ENCODE measurements around the gene EYA4.
A peak's percentile ranks its signal among the peaks of the same experiment; 100 is the strongest.

EYA4 gene

GRCh38 chr6:133408132-133408531, 167.0 kb downstream of the EYA4 start:
- no peak overlapping the region for H3K23ac ChIP-seq (ENCODE audit: low read length)
- H3K27me3 ChIP-seq (ENCODE audit: insufficient read depth, low read length): no peaks in the 10 kb centered on the region
- no peak overlapping the region for H4K12ac ChIP-seq (ENCODE audit: low read depth, low read length)

DNA sequence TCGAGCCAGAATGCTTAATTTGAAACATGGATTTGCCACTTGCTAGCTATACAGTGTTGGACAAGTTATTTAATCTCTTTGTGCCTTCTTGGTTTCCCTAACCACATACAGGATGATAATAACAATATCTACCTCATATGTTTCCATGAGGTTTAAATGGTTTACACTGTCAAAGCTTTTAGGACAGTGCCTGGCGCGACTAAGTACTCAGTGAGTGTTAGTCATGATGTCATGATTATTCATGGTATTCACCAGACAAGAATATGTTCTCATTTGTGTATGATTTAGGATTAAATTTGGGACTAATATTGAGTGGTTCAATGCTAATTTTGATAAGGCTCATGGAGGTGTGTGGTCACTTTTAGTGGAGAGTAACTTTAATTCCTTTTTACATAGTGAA, 167.4 kb downstream of the EYA4 start:
- Histone ChIP-seq H2AK5ac (ENCODE audit: low read length) (no peak overlapping the region), H3K4me2 (ENCODE audit: low read length) (no peak overlapping the region), H3K18ac (ENCODE audit: low read length) (no peak overlapping the region), H3K27ac (ENCODE audit: low read depth, low read length) (no peak overlapping the region), H2BK12ac (ENCODE audit: low read length) (no peak overlapping the region), H3K4ac (ENCODE audit: low read depth, low read length) (no peak overlapping the region), H3K9me3 (ENCODE audit: insufficient read depth, low read depth, low read length) (no peaks in the 10 kb centered on the region), H3K14ac (ENCODE audit: low read length) (no peak overlapping the region), H3K4me3 (ENCODE audit: low read depth, low read length) (no peak overlapping the region), H3K79me2 (ENCODE audit: control insufficient read depth, insufficient read depth, low read length, poor library complexity) (no peaks in the 10 kb centered on the region), H3K79me1 (ENCODE audit: low read length) (no peaks in the 10 kb centered on the region), H4K12ac (ENCODE audit: low read depth, low read length) (no peak overlapping the region), H3K27me3 (ENCODE audit: insufficient read depth, low read length) (no peaks in the 10 kb centered on the region), H3K36me3 (ENCODE audit: control insufficient read depth in 1 of 2, insufficient read depth in 2 of 2, low read length in 2 of 2) (no peaks in the 10 kb centered on the region), H2AFZ (ENCODE audit: insufficient read depth, low read length, poor library complexity) (no peak overlapping the region), H4K8ac (ENCODE audit: low read depth, low read length) (no peak overlapping the region), H4K91ac (ENCODE audit: low read depth, low read length) (no peak overlapping the region), H2BK120ac (ENCODE audit: insufficient read depth, low read length, poor library complexity) (no peak overlapping the region), H3K4me1 (ENCODE audit: control insufficient read depth in 1 of 2, insufficient read depth in 2 of 2, low read length in 2 of 2) (no peaks in the 10 kb centered on the region), H2BK5ac (ENCODE audit: low read depth, low read length, poor library complexity) (no peak overlapping the region), H3K9ac (ENCODE audit: low read length) (no peak overlapping the region), H3K23ac (ENCODE audit: low read length) (no peak overlapping the region)
- DNase-seq: no peak
- WGBS (ENCODE audit: extremely low coverage, insufficient coverage, insufficient read length): no CpG with 5 or more reads among the region's 3 CpGs

More at GRCh38 chr6:133408132-133408531, 167.0 kb downstream of the EYA4 start:
- Histone ChIP-seq H2BK12ac (ENCODE audit: low read length) (no peak overlapping the region), H2AK5ac (ENCODE audit: low read length) (no peak overlapping the region), H3K14ac (ENCODE audit: low read length) (no peak overlapping the region), H3K36me3 (ENCODE audit: control insufficient read depth in 1 of 2, insufficient read depth in 2 of 2, low read length in 2 of 2) (no peaks in the 10 kb centered on the region), H3K4ac (ENCODE audit: low read depth, low read length) (no peak overlapping the region), H3K4me1 (ENCODE audit: control insufficient read depth in 1 of 2, insufficient read depth in 2 of 2, low read length in 2 of 2) (no peaks in the 10 kb centered on the region), H3K4me2 (ENCODE audit: low read length) (no peak overlapping the region), H4K91ac (ENCODE audit: low read depth, low read length) (no peak overlapping the region), H3K79me2 (ENCODE audit: control insufficient read depth, insufficient read depth, low read length, poor library complexity) (no peaks in the 10 kb centered on the region), H2BK5ac (ENCODE audit: low read depth, low read length, poor library complexity) (no peak overlapping the region), H2AFZ (ENCODE audit: insufficient read depth, low read length, poor library complexity) (no peak overlapping the region), H3K79me1 (ENCODE audit: low read length) (no peaks in the 10 kb centered on the region), H3K9me3 (ENCODE audit: insufficient read depth, low read depth, low read length) (no peaks in the 10 kb centered on the region), H3K9ac (ENCODE audit: low read length) (no peak overlapping the region), H3K27ac (ENCODE audit: low read depth, low read length) (no peak overlapping the region), H3K4me3 (ENCODE audit: low read depth, low read length) (no peak overlapping the region), H3K18ac (ENCODE audit: low read length) (no peak overlapping the region), H4K8ac (ENCODE audit: low read depth, low read length) (no peak overlapping the region), H2BK120ac (ENCODE audit: insufficient read depth, low read length, poor library complexity) (no peak overlapping the region)
- DNase-seq: no peak
- no CpG with 5 or more reads among the region's 2 CpGs for WGBS (ENCODE audit: extremely low coverage, insufficient coverage, insufficient read length)

- Histone ChIP-seq H3K36me3 (ENCODE audit: control insufficient read depth in 1 of 2, insufficient read depth in 2 of 2, low read length in 2 of 2) (no peaks in the 10 kb centered on the region), H4K8ac (ENCODE audit: low read depth, low read length) (no peak overlapping the region), H4K91ac (ENCODE audit: low read depth, low read length) (no peak overlapping the region), H3K23ac (ENCODE audit: low read length) (no peak overlapping the region), H3K4me3 (ENCODE audit: low read depth, low read length) (no peak overlapping the region), H3K9ac (ENCODE audit: low read length) (no peak overlapping the region), H4K12ac (ENCODE audit: low read depth, low read length) (no peak overlapping the region), H3K4ac (ENCODE audit: low read depth, low read length) (no peak overlapping the region), H3K79me1 (ENCODE audit: low read length) (no peaks in the 10 kb centered on the region), H2BK120ac (ENCODE audit: insufficient read depth, low read length, poor library complexity) (no peak overlapping the region), H3K4me2 (ENCODE audit: low read length) (peak overlapping the region; percentile 26), H2BK5ac (ENCODE audit: low read depth, low read length, poor library complexity) (no peak overlapping the region), H2AFZ (ENCODE audit: insufficient read depth, low read length, poor library complexity) (no peak overlapping the region), H3K9me3 (ENCODE audit: insufficient read depth, low read depth, low read length) (no peaks in the 10 kb centered on the region), H3K18ac (ENCODE audit: low read length) (no peak overlapping the region), H3K27ac (ENCODE audit: low read depth, low read length) (no peak overlapping the region), H3K79me2 (ENCODE audit: control insufficient read depth, insufficient read depth, low read length, poor library complexity) (no peaks in the 10 kb centered on the region), H3K27me3 (ENCODE audit: insufficient read depth, low read length) (no peaks in the 10 kb centered on the region), H3K14ac (ENCODE audit: low read length) (no peak overlapping the region), H3K4me1 (ENCODE audit: control insufficient read depth in 1 of 2, insufficient read depth in 2 of 2, low read length in 2 of 2) (no peaks in the 10 kb centered on the region), H2BK12ac (ENCODE audit: low read length) (no peak overlapping the region), H2AK5ac (ENCODE audit: low read length) (no peak overlapping the region)
- DNase-seq: no peak
- WGBS (ENCODE audit: extremely low coverage, insufficient coverage, insufficient read length): no CpG with 5 or more reads among the region's 6 CpGs
Observed at GRCh38 chr6:133410638-133411435, 169.7 kb downstream of the EYA4 start.

- Histone ChIP-seq H4K8ac (ENCODE audit: low read depth, low read length) (no peak overlapping the region), H3K4me1 (ENCODE audit: control insufficient read depth in 1 of 2, insufficient read depth in 2 of 2, low read length in 2 of 2) (no peaks in the 10 kb centered on the region), H2BK5ac (ENCODE audit: low read depth, low read length, poor library complexity) (no peak overlapping the region), H3K9me3 (ENCODE audit: insufficient read depth, low read depth, low read length) (no peaks in the 10 kb centered on the region), H2BK120ac (ENCODE audit: insufficient read depth, low read length, poor library complexity) (no peak overlapping the region), H3K4me2 (ENCODE audit: low read length) (no peak overlapping the region), H4K12ac (ENCODE audit: low read depth, low read length) (no peak overlapping the region), H3K79me1 (ENCODE audit: low read length) (no peaks in the 10 kb centered on the region), H3K36me3 (ENCODE audit: control insufficient read depth in 1 of 2, insufficient read depth in 2 of 2, low read length in 2 of 2) (no peaks in the 10 kb centered on the region), H2AK5ac (ENCODE audit: low read length) (no peak overlapping the region), H2BK12ac (ENCODE audit: low read length) (no peak overlapping the region), H3K23ac (ENCODE audit: low read length) (no peak overlapping the region), H2AFZ (ENCODE audit: insufficient read depth, low read length, poor library complexity) (no peak overlapping the region), H3K79me2 (ENCODE audit: control insufficient read depth, insufficient read depth, low read length, poor library complexity) (no peaks in the 10 kb centered on the region), H3K4ac (ENCODE audit: low read depth, low read length) (no peak overlapping the region), H3K9ac (ENCODE audit: low read length) (no peak overlapping the region), H3K18ac (ENCODE audit: low read length) (no peak overlapping the region), H3K27me3 (ENCODE audit: insufficient read depth, low read length) (no peaks in the 10 kb centered on the region), H3K4me3 (ENCODE audit: low read depth, low read length) (no peak overlapping the region), H3K27ac (ENCODE audit: low read depth, low read length) (no peak overlapping the region), H4K91ac (ENCODE audit: low read depth, low read length) (no peak overlapping the region), H3K14ac (ENCODE audit: low read length) (no peak overlapping the region)
- no peak for DNase-seq
Observed at GRCh38 chr6:133411757-133412156, 170.6 kb downstream of the EYA4 start.
